Activated CD8-positive, alpha-beta memory T cell treated with anti-CD3 and anti-CD28 coated beads for 1 hour (primary cell): Measurements from ENCODE around the gene CIC.
"Not testable (repeated sequence)": the region's sequence is repeated elsewhere in the genome, so short reads cannot be mapped to it uniquely, and the experiment has no call there.

Experiments
- DNase-seq, 2 donors: peaks; one replicate each; pipeline ENCODE4 v3.0.0-alpha.2; 2020; ENCODE audit warnings: low read depth in 1 of 2; ENCODE audit errors: extremely low read depth in 1 of 2

CIC gene

GRCh38 chr19:42254089-42254849 is 14.8 kb upstream of the CIC start:
- peak; percentile 47 to 66 for DNase-seq

- peak; percentile 75 to 89 for DNase-seq
These were observed 13.9 kb upstream of the CIC start, which contains the start of gene ERF for GRCh38 chr19:42254850-42255765. TSS of gene ERF (minus strand) at chr19:42255128. CDS start at chr19:42254999, 129 bp downstream.

GRCh38 chr19:42255766-42256745 is 13.0 kb upstream of the CIC start:
- DNase-seq, result no peak

- not testable (repeated sequence) for DNase-seq
These were observed 11.2 kb upstream of the CIC start for GRCh38 chr19:42257842-42258241.

- DNase-seq, result no peak
These were observed 7.3 kb upstream of the CIC start for GRCh38 chr19:42261763-42262162.

GRCh38 chr19:42266105-42266504 is 2.9 kb upstream of the CIC start:
- not testable (repeated sequence) for DNase-seq

GRCh38 chr19:42266928-42267603 is 2.0 kb upstream of the CIC start:
- DNase-seq, result not testable (repeated sequence)

GRCh38 chr19:42267644-42268141 is 1.4 kb upstream of the CIC start:
- no peak for DNase-seq

- peak; percentile 94 to 99 for DNase-seq
These were observed 829 bp upstream of the CIC start for GRCh38 chr19:42268142-42268703.

GRCh38 chr19:42269478-42270345 is 660 bp downstream of the CIC start:
- DNase-seq, result no peak

- DNase-seq, result no peak
These were observed 1.4 kb downstream of the CIC start for GRCh38 chr19:42270346-42271044.

GRCh38 chr19:42271045-42271419 is 2.0 kb downstream of the CIC start:
- no peak for DNase-seq

- no peak for DNase-seq
These were observed 2.9 kb downstream of the CIC start for GRCh38 chr19:42271861-42272534.

- no peak for DNase-seq
These were observed 3.5 kb downstream of the CIC start for GRCh38 chr19:42272535-42272897.

GRCh38 chr19:42272989-42273406 is 3.9 kb downstream of the CIC start:
- no peak for DNase-seq

- DNase-seq, result no peak
These were observed 4.5 kb downstream of the CIC start for GRCh38 chr19:42273407-42274064.
